IMR-90 (cell line): ENCODE measurements around the gene MFNG. TPM values are rescaled to one million over a fixed set of nuclear protein-coding genes. Genes with fewer than 3 reads are reported as not detected.

Experiments used
- ATAC-seq: fragments of 200-7000 bp; cut with Tn5 transposase; 2 replicates; pipeline ENCODE4 v1.9.1; 2020; ENCODE audit warnings: low read depth, mild to moderate bottlenecking, moderate library complexity
- BruUV-seq: library from RNA; stranded (reverse); fragments of 400-500 nt; replicated peaks from 2 replicates; lab custom pipeline; 2021; lab: Mats Ljungman, UMichigan
- CTCF ChIA-PET: fragments of 300-600 bp; formaldehyde crosslinking; extraction: SDS; loops from one replicate; lab custom pipeline; 2021; ENCODE audit warnings: antibody characterized with exemption; lab: Yijun Ruan, JAX
- POLR2A ChIA-PET: fragments of 300-600 bp; sonication (Branson Sonifier 250); formaldehyde crosslinking; loops from one replicate; lab custom pipeline; 2022; ENCODE audit warnings: antibody characterized with exemption; ENCODE audit not compliant: unreplicated experiment; lab: Charles Lee
- DNase-seq: peaks from one replicate; pipeline ENCODE4 v3.0.0; 2013
- H2AFZ ChIP-seq: replicated peaks from 2 replicates; pipeline ENCODE3; 2013; ENCODE audit warnings: low read length, mild to moderate bottlenecking; ENCODE audit not compliant: poor library complexity
- H2AK5ac ChIP-seq: 2 replicates; pipeline ENCODE4 v1.6.1; 2013; ENCODE audit warnings: low read depth, low read length, inconsistent platforms
- H2AK9ac ChIP-seq: replicated peaks from 2 replicates; pipeline ENCODE3; 2013; ENCODE audit warnings: mild to moderate bottlenecking, low read depth, low read length, moderate library complexity; ENCODE audit not compliant: poor library complexity
- H2BK120ac ChIP-seq: 2 replicates; pipeline ENCODE4 v1.6.1; 2013; ENCODE audit warnings: low read depth, low read length, inconsistent platforms
- H2BK15ac ChIP-seq: 3 replicates; pipeline ENCODE4 v1.6.1; 2013; ENCODE audit warnings: low read depth, low read length, inconsistent platforms
- H2BK20ac ChIP-seq: 2 replicates; pipeline ENCODE4 v1.6.1; 2013; ENCODE audit warnings: low read depth, mild to moderate bottlenecking, inconsistent platforms, low read length, moderate library complexity
- H2BK5ac ChIP-seq: 2 replicates; pipeline ENCODE4 v1.6.1; 2013; ENCODE audit warnings: mild to moderate bottlenecking, low read depth, low read length, inconsistent platforms; ENCODE audit not compliant: poor library complexity, severe bottlenecking
- H3K14ac ChIP-seq: replicated peaks from 2 replicates; pipeline ENCODE4 v1.6.1; 2013; ENCODE audit warnings: low read depth, low read length, inconsistent platforms
- H3K18ac ChIP-seq: 2 replicates; pipeline ENCODE4 v1.6.1; 2013; ENCODE audit warnings: low read depth, low read length, control low read depth
- H3K23ac ChIP-seq: 2 replicates; pipeline ENCODE4 v1.6.1; 2013; ENCODE audit warnings: low read depth, low read length, inconsistent platforms
- H3K27ac ChIP-seq: 2 replicates; pipeline ENCODE4 v1.5.1; 2013; ENCODE audit warnings: mild to moderate bottlenecking, control low read depth, low read length; ENCODE audit not compliant: insufficient read depth
- H3K27me3 ChIP-seq: 2 replicates; pipeline ENCODE4 v1.6.1; 2013; ENCODE audit warnings: low read length; ENCODE audit not compliant: control insufficient read depth, insufficient read depth
- H3K36me3 ChIP-seq: 2 replicates; pipeline ENCODE4 v1.6.1; 2013; ENCODE audit warnings: low read length, mixed read lengths; ENCODE audit not compliant: control insufficient read depth, insufficient read depth
- H3K4ac ChIP-seq: 2 replicates; pipeline ENCODE4 v1.6.1; 2013; ENCODE audit warnings: low read depth, low read length, inconsistent platforms
- H3K4me1 ChIP-seq: 2 replicates; pipeline ENCODE4 v1.6.1; 2013; ENCODE audit warnings: low read length, mixed read lengths; ENCODE audit not compliant: control insufficient read depth, insufficient read depth
- H3K4me2 ChIP-seq: 2 replicates; pipeline ENCODE4 v1.6.1; 2013; ENCODE audit warnings: low read depth, mild to moderate bottlenecking, control low read depth, low read length, moderate library complexity
- H3K4me3 ChIP-seq: 2 replicates; pipeline ENCODE4 v1.5.1; 2013; ENCODE audit warnings: low read depth, mild to moderate bottlenecking, control low read depth, low read length, moderate library complexity; ENCODE audit not compliant: insufficient read depth
- H3K56ac ChIP-seq: 2 replicates; pipeline ENCODE4 v1.6.1; 2013; ENCODE audit warnings: low read length, inconsistent platforms; ENCODE audit not compliant: insufficient read depth; ENCODE audit errors: extremely low read depth
- H3K79me1 ChIP-seq, 2 experiments: 2 replicates each; pipeline ENCODE4 v1.6.1; 2013; ENCODE audit warnings: low read length in 2 of 2, inconsistent platforms in 1 of 2, low read depth in 1 of 2
- H3K9ac ChIP-seq: 2 replicates; pipeline ENCODE4 v1.6.1; 2013; ENCODE audit warnings: low read depth, low read length, control low read depth
- H3K9me1 ChIP-seq: 2 replicates; pipeline ENCODE4 v1.6.1; 2013; ENCODE audit warnings: low read length, inconsistent platforms; ENCODE audit not compliant: insufficient read depth
- H3K9me3 ChIP-seq: 2 replicates; pipeline ENCODE4 v1.6.1; 2013; ENCODE audit warnings: low read length; ENCODE audit not compliant: control insufficient read depth, insufficient read depth
- H4K20me1 ChIP-seq: 2 replicates; pipeline ENCODE4 v1.6.1; 2013; ENCODE audit warnings: low read length, inconsistent platforms; ENCODE audit not compliant: insufficient read depth
- H4K5ac ChIP-seq: 2 replicates; pipeline ENCODE4 v1.6.1; 2013; ENCODE audit warnings: mild to moderate bottlenecking, low read depth, low read length, control low read depth
- H4K8ac ChIP-seq, 2 experiments: 2 replicates each; pipeline ENCODE4 v1.6.1; 2013; ENCODE audit warnings: low read depth in 2 of 2, low read length in 2 of 2, control low read depth in 1 of 2, inconsistent platforms in 1 of 2
- H4K91ac ChIP-seq: 2 replicates; pipeline ENCODE4 v1.6.1; 2013; ENCODE audit warnings: low read depth, low read length, inconsistent platforms; ENCODE audit not compliant: insufficient read depth
- BHLHE40 ChIP-seq: fragments of 150-350 bp; IDR thresholded peaks from 2 replicates; pipeline ENCODE4 v1.6.1; 2016; ENCODE audit warnings: mild to moderate bottlenecking, low read depth, low read length
- CEBPB ChIP-seq: IDR thresholded peaks from 2 replicates; pipeline ENCODE4 v1.6.1; 2012; ENCODE audit warnings: low read depth, low read length, improper control_type of control experiment
- CHD1 ChIP-seq: IDR thresholded peaks from 2 replicates; pipeline ENCODE4 v1.6.1; 2012; ENCODE audit warnings: low read depth, low read length, improper control_type of control experiment
- FOS ChIP-seq: fragments of 150-350 bp; IDR thresholded peaks from 2 replicates; pipeline ENCODE4 v1.6.1; 2016; ENCODE audit warnings: low read depth, low read length
- MAFK ChIP-seq: IDR thresholded peaks from 2 replicates; pipeline ENCODE4 v1.6.1; 2012; ENCODE audit warnings: low read depth, low read length, improper control_type of control experiment
- MAZ ChIP-seq: IDR thresholded peaks from 2 replicates; pipeline ENCODE4 v1.6.1; 2012; ENCODE audit warnings: low read depth, mild to moderate bottlenecking, low read length, improper control_type of control experiment, moderate library complexity, borderline replicate concordance
- MXI1 ChIP-seq: IDR thresholded peaks from 2 replicates; pipeline ENCODE4 v1.6.1; 2012; ENCODE audit warnings: low read depth, mild to moderate bottlenecking, low read length, moderate library complexity, borderline replicate concordance
- NFE2L2 ChIP-seq: fragments of 150-350 bp; IDR thresholded peaks from 2 replicates; pipeline ENCODE4 v1.6.1; 2016; ENCODE audit warnings: low read depth, mild to moderate bottlenecking, low read length
- POLR2A ChIP-seq: IDR thresholded peaks from 2 replicates; pipeline ENCODE4 v1.6.1; 2012; ENCODE audit warnings: mild to moderate bottlenecking, low read depth, low read length
- RAD21 ChIP-seq: IDR thresholded peaks from 2 replicates; pipeline ENCODE4 v1.6.1; 2012; ENCODE audit warnings: low read length, improper control_type of control experiment
- RCOR1 ChIP-seq: IDR thresholded peaks from 2 replicates; pipeline ENCODE4 v1.6.1; 2012; ENCODE audit warnings: mild to moderate bottlenecking, low read length, improper control_type of control experiment; ENCODE audit not compliant: insufficient replicate concordance
- RFX5 ChIP-seq: IDR thresholded peaks from 2 replicates; pipeline ENCODE4 v1.8.0; 2012; ENCODE audit warnings: low read depth, mild to moderate bottlenecking, low read length, moderate library complexity
- SMC3 ChIP-seq: fragments of 150-350 bp; IDR thresholded peaks from 2 replicates; pipeline ENCODE4 v1.6.1; 2016; ENCODE audit warnings: low read depth, mild to moderate bottlenecking, antibody characterized with exemption, low read length, moderate library complexity
- WGBS, 2 experiments: methylation state at CpG; one replicate each; pipeline versions ENCODE4 v1.1.5 to v1.1.7; 2013; ENCODE audit warnings: missing lambda C conversion rate in 2 of 2; ENCODE audit not compliant: insufficient read length in 1 of 2; ENCODE audit errors: extremely low coverage in 2 of 2; 5-methylcytosine and 5-hydroxymethylcytosine counted together
- dilution Hi-C: fragments of 300-500 bp; cut with HindIII; formaldehyde crosslinking; loops from one replicate; pipeline ENCODE4 v1.14.3; 2018; ENCODE audit warnings: low sequenced_read_pairs; ENCODE audit not compliant: unreplicated experiment
- in situ Hi-C: fragments of 300-500 bp; cut with MboI; formaldehyde crosslinking; loops from 3 replicates; pipeline ENCODE4 v1.14.3; 2019; ENCODE audit warnings: low sequenced_read_pairs, inconsistent platforms, mixed read lengths
- intact Hi-C: fragments of 100-400 bp; cut with micrococcal nuclease; formaldehyde crosslinking; loops from 2 replicates; pipeline ENCODE4 v1.10.0; 2022
- polyA plus RNA-seq, 3 experiments: library from polyadenylated mRNA; depleted of rRNA; stranded (reverse); fragments of >200 nt; gene quantifications; 2 replicates each; pipeline ENCODE4 v1.2.3, GENCODE V29; 2012; ENCODE audit warnings: low replicate concordance in 1 of 3
- total RNA-seq: library from RNA; depleted of rRNA; stranded (reverse); fragments of >200 nt; gene quantifications from 2 replicates; pipeline ENCODE4 v1.2.3, GENCODE V29; 2012
- TF ChIP-seq, protein P1 (sequence below): fragments of 150-350 bp; IDR thresholded peaks from 2 replicates; pipeline ENCODE4 v1.6.1; 2016; ENCODE audit warnings: low read depth, mild to moderate bottlenecking, low read length, moderate library complexity, borderline replicate concordance
- TF ChIP-seq, protein P2 (sequence below): fragments of 150-350 bp; IDR thresholded peaks from 2 replicates; pipeline ENCODE4 v1.6.1; 2017; ENCODE audit warnings: mild to moderate bottlenecking, antibody characterized with exemption, low read length, low read depth

Gene MFNG
- total and polyA plus RNA-seq, 2 of the 4 experiments (the other 2 are of a cell fraction) = 0.15 TPM; not detected in 1

DNA sequence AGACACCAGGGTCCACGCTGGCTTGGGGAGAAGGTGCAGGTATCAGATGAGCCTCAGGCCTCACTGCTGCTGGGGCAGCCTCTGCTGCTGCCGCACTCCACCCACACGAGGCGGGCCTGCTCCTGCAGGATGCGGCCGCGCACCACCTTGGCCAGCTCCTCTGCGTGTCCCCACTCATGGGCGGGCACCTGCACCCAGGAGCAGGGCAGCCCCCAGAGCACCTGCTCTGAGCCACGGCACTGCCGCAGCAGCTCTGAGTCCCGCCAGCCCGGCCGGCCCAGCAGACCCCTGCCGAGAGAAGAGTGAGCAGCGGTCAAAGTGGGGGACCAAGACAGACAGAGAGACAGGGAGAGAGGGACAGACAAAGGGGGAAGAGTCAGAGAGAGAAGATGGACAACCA lies 4.9 kb upstream of the MFNG start:
- Histone ChIP-seq H3K79me1 (no peaks in the 10 kb centered on the region), H4K91ac (no peak overlapping the region), H3K27ac (no peak overlapping the region), H3K18ac (no peak overlapping the region), H3K9me3 (no peaks in the 10 kb centered on the region), H3K14ac (no peak overlapping the region), H3K4me1 (peaks cover 7% of the 10 kb centered on the region), H3K36me3 (peaks cover 2% of the 10 kb centered on the region; the same call in 1 of the 2 replicates), H2BK15ac (no peak overlapping the region), H2BK20ac (no peak overlapping the region), H3K27me3 (no peaks in the 10 kb centered on the region), H3K56ac (no peak overlapping the region), H4K5ac (no peak overlapping the region), H3K4ac (no peak overlapping the region), H3K9ac (no peak overlapping the region), H3K23ac (no peak overlapping the region), H2AFZ (no peak overlapping the region), H3K4me2 (no peak overlapping the region), H2BK5ac (no peak overlapping the region), H4K8ac (no peak overlapping the region), H3K4me3 (no peak overlapping the region), H3K9me1 (no peaks in the 10 kb centered on the region), H4K20me1 (peaks cover 5% of the 10 kb centered on the region; the same call in 1 of the 2 replicates), H2AK5ac (no peak overlapping the region), H2BK120ac (no peak overlapping the region), H2AK9ac (no peak overlapping the region)
- ATAC-seq (no peak), DNase-seq (no peak)
- dilution Hi-C loops = no loop called here
- 90% methylated on average over 15 of the region's 16 CpGs; no CpG with 5 or more reads in 1 of the 2 experiments for WGBS, 2 experiments
- ChIA-PET CTCF (no interaction called here), POLR2A (no interaction called here)
- no TSS peak for BruUV-seq
- no peak for TF ChIP-seq CEBPB
- no peak for TF ChIP-seq RAD21
- TF ChIP-seq FOS = no peak
- no peak for TF ChIP-seq NFE2L2
- no peak for TF ChIP-seq RFX5
- TF ChIP-seq, protein P1, sequence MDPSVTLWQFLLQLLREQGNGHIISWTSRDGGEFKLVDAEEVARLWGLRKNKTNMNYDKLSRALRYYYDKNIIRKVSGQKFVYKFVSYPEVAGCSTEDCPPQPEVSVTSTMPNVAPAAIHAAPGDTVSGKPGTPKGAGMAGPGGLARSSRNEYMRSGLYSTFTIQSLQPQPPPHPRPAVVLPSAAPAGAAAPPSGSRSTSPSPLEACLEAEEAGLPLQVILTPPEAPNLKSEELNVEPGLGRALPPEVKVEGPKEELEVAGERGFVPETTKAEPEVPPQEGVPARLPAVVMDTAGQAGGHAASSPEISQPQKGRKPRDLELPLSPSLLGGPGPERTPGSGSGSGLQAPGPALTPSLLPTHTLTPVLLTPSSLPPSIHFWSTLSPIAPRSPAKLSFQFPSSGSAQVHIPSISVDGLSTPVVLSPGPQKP = no peak
- TF ChIP-seq MAFK = no peak
- TF ChIP-seq POLR2A = no peak
- no peak for TF ChIP-seq BHLHE40
- TF ChIP-seq MXI1 = no peak
- no peak for TF ChIP-seq SMC3
- no peak for TF ChIP-seq MAZ
- TF ChIP-seq, protein P2, sequence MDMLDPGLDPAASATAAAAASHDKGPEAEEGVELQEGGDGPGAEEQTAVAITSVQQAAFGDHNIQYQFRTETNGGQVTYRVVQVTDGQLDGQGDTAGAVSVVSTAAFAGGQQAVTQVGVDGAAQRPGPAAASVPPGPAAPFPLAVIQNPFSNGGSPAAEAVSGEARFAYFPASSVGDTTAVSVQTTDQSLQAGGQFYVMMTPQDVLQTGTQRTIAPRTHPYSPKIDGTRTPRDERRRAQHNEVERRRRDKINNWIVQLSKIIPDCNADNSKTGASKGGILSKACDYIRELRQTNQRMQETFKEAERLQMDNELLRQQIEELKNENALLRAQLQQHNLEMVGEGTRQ = no peak
- TF ChIP-seq CHD1 = no peak
- no peak for TF ChIP-seq RCOR1
- in situ Hi-C loops = no loop called here
- intact Hi-C loops = no loop called here
